GM18508 (cell line): ENCODE data around the gene RHD.
"Not testable (repeated sequence)": the region's sequence is repeated elsewhere in the genome, so short reads cannot be mapped to it uniquely, and the experiment has no call there.

Source experiments
- ATAC-seq: cut with Tn5 transposase; IDR thresholded peaks from one replicate; pipeline ENCODE4 v1.9.1; 2021; ENCODE audit warnings: moderate number of reproducible peaks; ENCODE audit not compliant: insufficient read depth, unreplicated experiment

RHD gene

DNA sequence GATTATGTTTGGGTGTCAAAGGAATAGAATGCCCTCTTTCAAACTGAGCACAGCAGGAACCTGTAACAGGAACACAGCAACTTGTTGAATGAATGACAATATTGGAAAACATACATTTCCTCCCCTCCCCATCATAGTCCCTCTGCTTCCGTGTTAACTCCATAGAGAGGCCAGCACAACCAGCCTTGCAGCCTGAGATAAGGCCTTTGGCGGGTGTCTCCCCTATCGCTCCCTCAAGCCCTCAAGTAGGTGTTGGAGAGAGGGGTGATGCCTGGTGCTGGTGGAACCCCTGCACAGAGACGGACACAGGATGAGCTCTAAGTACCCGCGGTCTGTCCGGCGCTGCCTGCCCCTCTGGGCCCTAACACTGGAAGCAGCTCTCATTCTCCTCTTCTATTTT lies at the start of gene RHD:
Gene RHD (plus strand): TSS at position 272 of the 400 bp plus-strand sequence. CDS start 39 bp downstream, at position 311.
- not testable (repeated sequence) for ATAC-seq

DNA sequence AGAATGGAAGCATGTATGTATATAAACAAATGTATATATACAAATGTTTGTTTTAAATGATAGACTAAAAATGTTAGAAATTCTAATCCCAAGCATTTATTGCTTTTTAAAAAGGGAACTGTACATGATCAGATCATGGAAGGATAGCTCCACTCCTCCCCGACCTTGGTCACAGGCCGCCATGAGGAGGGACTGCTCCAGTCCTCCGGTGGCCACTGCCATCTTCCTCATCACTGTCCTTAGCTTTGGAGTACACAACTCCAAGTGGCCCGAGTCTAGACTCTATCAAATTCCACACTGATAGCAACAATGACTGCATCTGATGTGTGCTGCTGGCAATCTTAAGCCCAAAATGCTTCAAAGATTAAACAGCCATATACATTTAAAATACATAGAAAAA lies 49.7 kb upstream of the RHD start:
- ATAC-seq = no peak

DNA sequence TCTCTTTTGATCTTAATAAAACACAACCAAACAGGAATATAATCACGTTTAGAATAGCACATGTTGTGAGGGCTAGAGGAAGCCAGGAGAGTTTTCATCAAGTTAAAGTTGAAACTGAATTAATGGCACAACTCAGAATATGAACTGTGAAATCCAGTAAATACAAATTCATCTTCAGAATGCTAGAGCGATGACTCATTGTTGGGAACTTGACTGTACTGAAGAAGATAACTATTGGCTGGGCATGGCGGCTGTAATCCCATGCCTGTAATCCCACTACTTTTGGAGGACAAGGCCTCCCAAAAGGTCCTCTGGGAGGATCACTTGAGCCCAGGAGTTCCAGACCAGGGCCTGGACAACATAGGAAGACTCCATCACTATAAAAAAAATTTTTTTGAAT lies 48.8 kb upstream of the RHD start:
- ATAC-seq = no peak

DNA sequence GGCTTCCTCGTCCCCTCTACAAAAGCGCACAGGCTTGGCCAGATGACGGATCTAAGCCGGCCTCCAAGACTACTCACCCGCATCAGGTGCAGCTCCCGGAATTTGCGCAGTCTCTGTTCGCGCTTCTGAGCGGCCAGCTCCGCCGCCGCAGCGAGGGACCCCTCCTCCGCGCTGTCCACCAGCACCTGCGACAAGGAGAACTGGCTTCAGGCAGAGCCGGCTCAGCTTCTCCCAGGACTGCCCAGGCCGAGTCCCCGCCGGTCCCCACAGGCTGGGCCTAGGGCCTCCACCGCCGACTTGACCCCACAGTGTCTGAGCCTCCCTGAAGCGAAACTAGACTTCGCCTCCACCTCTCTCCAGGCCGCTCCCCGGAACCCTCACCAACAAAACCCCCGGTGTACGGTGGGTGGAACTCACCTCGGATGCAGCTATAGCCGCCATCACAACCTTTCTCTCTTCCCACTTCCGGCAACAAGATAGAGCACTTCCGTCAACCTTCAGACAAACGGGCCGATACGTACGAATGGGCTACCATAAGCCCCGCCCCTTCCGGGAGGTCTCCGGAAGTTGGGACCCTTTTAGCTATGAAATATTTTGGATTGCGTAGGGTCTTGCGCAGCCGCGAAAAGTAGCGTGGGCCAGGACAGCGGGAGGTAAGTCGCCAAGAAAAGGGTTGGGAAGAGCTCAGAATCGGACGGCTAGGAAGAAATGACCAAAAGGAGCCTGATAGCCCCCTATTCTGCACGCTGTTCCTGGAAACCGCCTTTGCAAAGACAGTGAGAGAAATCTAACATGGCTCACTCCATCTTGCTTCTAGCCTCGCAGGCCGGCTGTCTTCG lies 40.1 kb upstream of the RHD start, which contains the start of gene SYF2:
Gene SYF2 (minus strand): TSS at position 476 of the 839 bp plus-strand sequence. CDS start 35 bp downstream, at position 441.
- no peak for ATAC-seq

DNA sequence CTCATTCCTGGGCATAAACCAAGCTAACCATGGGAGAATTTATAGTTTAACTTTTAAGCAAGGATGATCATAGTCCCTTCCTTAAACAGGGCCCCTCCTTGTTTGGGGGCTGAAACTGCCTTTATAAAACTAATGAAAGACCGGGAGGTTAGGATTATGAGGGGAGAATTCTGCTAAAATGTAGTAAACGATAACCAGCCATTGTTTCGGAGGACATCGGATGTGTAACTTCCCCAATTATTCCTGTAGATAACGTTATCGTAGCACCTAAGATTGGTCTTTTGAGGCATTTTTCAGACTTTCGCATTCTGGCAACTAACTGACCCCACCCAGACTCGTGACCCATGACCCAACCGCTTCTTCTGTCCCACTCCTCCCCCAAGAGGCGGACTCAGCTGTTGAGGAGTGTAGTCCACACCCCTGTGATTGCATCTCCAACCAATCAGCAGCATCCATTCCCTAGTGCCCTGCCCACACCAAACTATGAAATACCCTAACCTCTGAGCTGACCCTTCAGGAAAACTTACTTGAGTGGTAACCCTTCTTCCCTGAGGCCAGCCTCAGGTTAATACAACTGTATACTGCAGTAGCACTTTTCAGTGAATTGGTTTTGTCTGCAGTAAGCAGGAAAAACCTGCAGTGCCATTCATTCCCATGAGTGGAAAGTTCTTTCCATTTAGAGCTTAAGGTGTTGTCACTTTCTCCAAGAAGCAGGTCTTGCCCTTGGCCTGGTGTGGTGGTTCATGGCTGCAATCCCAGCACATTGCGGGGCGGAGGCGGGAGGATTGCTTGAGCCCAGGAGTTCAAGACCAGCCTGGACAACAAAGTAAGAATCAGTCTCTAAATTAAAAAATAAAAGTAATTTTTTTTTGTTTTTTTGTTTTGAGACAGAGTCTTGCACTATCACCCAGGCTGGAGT lies 39.2 kb upstream of the RHD start:
- no peak for ATAC-seq

DNA sequence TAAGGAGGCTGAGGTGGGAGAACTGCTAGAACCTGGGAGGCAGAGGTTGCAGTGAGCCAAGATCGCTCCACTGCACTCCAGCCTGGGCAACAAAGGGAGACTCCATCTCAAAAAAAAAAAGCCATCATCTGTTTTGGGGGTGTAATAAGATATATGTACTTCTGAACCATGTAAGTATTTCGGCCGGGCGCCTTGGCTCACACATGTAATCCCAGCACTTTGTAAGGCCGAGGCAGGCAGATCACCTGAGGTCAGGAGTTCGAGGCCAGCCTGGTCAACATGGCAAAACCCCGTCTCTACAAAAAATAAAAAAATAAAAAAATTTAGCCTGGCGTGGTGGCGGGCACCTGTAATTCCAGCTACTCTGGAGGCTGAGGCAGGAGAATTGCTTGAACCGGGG lies 36.9 kb upstream of the RHD start:
- not testable (repeated sequence) for ATAC-seq

DNA sequence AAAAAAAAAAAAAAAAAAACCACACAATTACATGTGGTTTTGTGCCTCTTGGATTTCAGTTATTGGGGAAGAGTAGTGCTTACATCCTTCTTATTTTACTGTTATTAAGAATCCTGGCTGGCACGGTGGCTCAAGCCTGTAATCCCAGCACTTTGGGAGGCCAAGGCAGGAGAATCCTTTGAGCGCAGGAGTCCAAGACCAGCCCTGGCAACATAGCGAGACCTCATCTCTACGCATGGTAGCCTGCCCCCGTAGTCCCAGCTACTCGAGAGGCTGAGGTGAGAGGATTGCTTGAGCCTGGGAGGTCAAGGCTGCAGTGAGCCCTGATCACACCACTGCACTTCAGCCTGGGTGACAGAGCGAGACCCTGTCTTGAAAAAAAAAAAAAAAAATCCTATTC lies 36.0 kb upstream of the RHD start:
- not testable (repeated sequence) for ATAC-seq

DNA sequence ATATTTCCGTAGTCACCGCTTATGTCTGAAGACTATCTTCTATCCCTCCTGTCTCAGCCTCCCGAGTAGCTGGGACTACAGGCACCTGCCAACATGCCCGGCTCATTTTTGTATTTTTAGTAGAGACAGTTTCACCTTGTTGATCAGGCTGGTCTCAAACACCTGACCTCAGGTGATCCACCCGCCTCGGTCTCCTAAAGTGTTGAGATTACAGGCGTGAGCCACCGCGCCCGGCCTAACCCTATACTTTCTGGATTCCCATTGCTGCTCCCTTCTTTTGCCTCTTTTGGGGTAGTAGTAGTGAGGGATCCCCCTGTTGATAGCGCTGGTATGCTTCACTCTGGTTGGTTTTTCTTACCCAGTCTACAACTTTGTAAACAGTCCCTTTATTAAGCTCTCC lies 34.3 kb upstream of the RHD start:
- no peak for ATAC-seq

DNA sequence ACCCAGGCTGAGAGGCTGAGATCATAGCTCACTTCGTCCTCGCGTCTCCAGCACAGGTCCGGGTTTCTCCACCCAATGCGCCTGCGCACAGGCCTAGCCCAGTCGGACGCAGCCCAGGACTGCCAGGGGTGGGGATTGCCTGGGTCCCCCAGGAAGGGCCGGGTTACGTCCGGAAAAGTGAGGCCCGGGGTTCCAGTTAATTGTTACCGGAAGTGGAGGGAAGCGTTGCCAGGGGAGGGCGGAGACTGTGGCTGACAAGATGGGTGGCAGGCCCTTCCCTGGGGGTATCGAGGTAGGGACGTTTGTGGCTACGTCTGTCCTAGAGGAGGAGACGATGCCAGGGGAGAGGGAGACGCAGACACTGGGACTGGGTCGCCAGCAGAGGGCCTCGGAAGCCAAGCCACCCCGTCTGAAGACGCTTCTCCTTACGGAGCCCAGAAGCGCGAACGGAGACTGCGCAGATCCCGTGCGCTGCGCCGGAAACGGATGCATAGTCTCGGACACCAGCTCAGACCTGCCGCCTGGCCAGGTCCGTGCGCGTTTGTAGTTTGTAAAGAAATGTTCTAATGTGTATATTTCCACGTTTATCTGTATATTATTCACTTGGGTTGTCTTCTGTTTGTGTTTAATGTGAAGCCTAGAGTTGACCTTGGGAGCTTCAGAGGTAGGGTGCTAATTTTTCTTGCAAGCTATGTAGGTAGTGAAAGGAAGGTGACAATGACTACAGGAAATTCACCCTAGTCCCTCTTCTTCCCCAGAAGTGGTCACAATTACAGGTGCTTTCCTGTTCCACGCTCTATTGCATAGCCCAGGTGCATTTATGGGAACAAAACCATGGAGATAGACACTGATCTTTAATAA lies 32.4 kb upstream of the RHD start:
- no peak for ATAC-seq

DNA sequence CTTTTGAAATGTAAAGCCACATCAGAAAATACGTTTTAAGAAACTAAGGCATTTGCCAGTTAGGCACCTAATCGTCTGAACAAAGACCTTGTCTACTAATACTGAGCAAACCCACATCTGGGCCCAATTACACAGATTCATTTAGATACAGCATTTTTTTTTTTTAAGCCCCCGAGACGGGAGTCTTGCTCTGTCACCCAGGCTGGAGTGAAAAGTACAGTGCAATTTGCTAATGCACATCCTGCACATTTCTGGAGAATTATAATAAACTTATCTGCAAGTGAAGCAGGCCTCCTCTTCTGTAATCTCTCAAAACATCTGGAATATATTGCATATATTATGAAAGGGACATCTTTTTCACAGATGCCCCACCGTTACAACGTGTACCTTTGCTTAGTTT lies 28.4 kb upstream of the RHD start:
- ATAC-seq = no peak

DNA sequence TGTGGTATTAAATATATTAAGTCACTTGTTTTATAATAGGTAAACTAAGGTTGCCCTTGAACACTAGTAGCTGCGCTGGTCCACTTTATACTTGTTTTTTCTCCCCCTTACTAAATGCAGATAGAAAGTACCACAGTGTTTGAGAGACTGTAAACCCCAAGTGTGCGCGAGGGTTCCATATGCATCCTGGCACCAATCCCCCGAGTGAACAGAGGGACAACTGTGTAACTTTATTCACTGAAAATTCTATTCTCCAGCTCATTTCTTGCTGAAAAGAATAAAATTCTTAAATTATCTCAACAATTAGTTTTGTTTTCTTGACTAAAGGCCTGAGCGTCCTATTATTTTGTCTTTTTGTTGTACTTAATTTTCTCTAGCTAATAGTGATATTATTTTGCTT lies 26.9 kb upstream of the RHD start:
- ATAC-seq = no peak

DNA sequence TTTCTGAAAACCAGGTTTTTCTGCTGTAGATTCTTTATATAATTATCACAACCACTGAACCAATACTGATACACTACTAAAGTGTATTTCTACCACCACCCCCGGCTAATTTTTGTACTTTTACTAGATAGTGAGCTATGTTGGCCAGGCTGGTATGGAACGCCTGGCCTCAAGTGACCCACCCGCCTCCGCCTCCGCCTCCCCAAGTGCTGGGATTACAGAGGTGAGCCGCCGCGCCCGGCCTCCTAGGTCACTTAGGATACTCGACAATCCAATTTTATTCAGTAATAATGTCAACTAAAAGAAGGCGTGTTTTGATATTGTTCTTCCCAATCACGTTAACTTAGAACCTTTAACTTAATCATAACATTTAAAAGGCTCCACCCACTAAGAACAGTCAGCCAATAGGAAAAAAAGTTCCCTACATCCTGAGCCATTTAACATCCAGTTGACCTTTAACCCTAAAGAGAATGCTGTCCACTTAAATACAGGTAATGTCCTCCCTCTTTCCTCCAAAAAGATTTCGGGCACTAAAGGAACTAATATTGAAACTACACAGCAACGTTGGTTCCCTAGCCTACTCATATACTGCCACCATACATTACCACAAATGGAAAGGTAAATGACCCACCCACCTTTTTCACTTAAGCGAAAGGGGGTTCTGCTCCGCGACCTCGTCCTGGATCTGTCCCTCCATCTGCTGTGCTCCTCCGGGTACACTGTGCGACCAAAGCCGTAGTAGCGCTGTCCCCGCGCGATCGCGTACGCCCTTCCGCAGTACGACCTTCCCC lies 26.3 kb upstream of the RHD start:
- ATAC-seq = no peak

DNA sequence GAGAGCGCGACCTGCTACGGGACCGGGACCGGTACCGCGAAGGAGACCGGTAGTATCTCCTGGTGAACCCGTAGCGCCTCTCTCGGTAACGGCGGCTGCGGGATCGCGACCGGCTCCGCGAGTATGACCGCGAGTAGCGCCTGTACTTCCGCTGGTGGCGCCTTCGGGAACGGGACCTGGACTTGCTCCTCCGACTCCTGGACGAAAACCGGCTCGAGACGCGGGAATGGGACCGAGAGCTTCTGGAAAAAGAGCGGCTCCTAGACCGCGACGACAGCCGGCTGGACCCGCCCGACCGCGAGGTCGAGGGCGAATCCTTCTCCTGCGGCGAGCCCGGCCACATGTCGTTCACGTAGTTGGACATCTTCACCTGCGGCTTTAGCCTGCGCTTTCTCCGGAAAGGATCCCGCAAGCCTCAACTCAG lies 25.7 kb upstream of the RHD start:
- no peak for ATAC-seq

DNA sequence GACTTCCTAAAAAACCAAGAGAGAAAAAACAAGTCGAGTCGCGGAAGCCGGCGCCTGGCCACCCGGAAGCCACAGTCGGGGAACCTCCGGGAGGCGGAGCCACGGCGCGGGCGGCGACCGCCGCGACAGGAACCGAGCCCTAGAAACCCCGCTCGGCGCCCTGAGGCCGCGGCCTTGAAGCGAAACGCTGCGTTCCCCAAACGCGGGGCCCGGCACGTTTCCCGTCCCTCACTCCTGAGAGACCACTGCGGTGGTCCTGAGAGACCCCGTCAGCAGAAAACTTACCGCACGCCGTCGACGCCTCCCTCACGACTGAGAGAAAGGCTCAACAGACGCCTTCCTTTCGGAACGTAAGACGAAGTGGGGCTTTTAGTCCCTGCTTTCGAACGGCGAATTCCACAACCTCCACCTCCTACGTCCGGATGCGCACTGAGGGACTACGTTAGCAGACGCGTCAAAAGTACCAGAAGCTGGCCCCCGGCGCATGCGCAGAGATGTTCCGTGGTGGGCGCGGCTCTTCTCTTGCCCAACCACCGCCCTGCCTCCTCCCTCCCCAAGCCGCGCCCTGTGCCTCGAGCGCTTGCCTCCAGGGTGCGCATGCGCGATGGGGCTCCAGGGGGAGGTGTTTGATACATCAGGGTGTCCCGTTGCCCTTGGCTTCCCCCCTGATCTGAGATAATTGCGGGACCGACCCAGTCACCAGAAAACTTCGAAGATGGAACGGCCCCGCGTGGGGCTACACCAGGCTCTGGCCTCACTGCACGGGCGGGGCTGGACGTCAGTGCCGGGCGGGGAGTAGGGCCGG lies 25.1 kb upstream of the RHD start, which contains the start of gene RSRP1:
Gene RSRP1 (minus strand): TSS at position 431 of the 805 bp plus-strand sequence. CDS start 491 bp downstream, outside the sequence.
- ATAC-seq = peak; percentile 69

DNA sequence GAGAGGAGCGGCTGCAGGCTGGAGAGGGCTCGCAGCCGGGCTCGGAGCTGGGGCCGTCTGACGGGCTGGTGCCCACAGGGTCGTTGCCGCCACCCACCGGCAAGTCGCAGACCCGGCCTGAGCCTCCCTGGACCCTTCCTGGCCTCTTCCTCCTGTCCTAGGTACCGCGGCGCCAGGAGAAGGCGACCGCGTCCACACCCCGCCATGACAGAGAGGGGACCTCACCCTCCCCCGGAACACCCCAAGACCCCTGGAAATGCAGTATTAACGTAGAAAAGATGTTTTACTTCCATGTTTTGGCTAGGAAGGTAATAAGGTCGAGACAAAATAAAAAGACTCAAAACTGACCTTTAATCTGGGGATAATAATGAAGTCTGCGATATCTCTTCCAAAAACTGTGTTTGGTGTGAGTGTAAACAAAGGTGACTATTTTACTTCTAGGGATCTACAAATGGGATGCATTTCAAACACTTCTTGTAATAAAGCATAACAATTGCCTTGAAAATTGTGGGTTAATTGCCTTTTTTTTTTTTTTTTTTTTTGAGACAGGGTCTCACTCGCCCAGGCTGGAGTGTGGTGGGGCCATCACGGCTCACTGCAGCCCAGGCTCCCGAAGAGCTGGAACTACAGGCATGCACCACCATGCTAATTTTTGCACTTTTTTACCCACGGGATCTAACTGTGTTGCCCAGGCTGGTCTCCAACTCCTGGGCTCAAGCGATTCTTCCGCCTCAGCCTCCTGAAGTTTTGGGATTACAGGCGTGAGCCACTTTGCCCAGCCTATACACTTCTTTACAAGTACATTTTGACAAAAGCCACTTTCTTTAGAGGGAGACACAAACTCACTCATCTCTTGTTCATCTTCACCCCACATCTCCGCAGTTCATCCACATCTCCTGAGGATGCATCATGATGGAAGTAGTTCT lies 24.2 kb upstream of the RHD start:
- no peak for ATAC-seq

DNA sequence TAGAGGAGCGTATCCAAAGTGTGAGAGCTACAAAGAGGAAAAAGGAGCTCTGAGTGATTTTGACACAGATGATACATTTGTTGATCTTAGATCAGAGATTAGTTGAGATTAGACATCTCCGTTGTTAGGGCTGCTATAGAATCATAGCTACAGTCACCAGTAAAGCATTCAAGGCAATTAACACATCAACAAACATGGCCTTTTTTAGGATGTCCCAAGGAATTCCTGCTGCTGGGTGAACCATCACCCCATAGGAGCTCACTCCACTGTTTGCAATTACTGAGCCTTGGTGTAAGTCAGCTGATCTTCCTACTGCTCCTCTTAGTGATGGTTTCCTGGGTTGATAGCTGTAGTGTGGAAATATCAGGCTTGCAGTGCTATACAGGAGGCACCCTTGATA lies 18.4 kb upstream of the RHD start:
- ATAC-seq = no peak
